Upper lobe of left lung (tissue), 6 donors: Measurements from ENCODE around the gene INTS11. TPM values are rescaled to one million over a fixed set of nuclear protein-coding genes. Genes with fewer than 3 reads are reported as not detected.

Experiments
- ATAC-seq, 2 donors: fragments of 200-7000 bp; cut with Tn5 transposase; one replicate each; pipeline ENCODE4 v1.9.1; 2022; ENCODE audit warnings: mild to moderate bottlenecking in 2 of 2, moderate library complexity in 2 of 2; ENCODE audit not compliant: low FRiP score in 2 of 2
- DNase-seq, 2 donors: peaks; one replicate each; pipeline ENCODE4 v3.0.0-alpha.2; 2019 to 2020
- H3K27ac ChIP-seq, 4 donors: fragments of 200-600 bp; sonication (generic); one replicate each; pipeline ENCODE4 v1.5.1; 2016 to 2019
- H3K27me3 ChIP-seq, 4 donors: fragments of 200-600 bp; sonication (generic); one replicate each; pipeline ENCODE4 v1.5.1; 2017 to 2019
- H3K36me3 ChIP-seq, 4 donors: fragments of 200-600 bp; sonication (generic); one replicate each; pipeline ENCODE4 v1.5.1; 2016 to 2019
- H3K4me1 ChIP-seq, 4 donors: fragments of 200-600 bp; sonication (generic); one replicate each; pipeline ENCODE4 v1.5.1; 2018 to 2019
- H3K4me3 ChIP-seq, 4 donors: fragments of 200-600 bp; sonication (generic); one replicate each; pipeline ENCODE4 v1.5.1; 2017 to 2019; ENCODE audit warnings: mild to moderate bottlenecking in 2 of 4, moderate library complexity in 1 of 4
- H3K9me3 ChIP-seq, 4 donors: fragments of 200-600 bp; sonication (generic); one replicate each; pipeline ENCODE4 v1.5.1; 2018 to 2019
- CTCF ChIP-seq, 6 experiments: fragments of 450-650 bp in 4 of 6; fragments of 200-600 bp in 2 of 6; sonication (generic) in 2 of 6; IDR thresholded peaks; one replicate each; pipeline ENCODE4 v1.5.1; 2016 to 2019; ENCODE audit warnings: antibody characterized with exemption in 6 of 6
- EP300 ChIP-seq, 4 donors: sonication (generic); formaldehyde crosslinking; IDR thresholded peaks; one replicate each; pipeline ENCODE4 v1.5.1; 2017; ENCODE audit warnings: antibody characterized with exemption in 4 of 4, control low read depth in 2 of 4
- POLR2A ChIP-seq, 4 donors: fragments of 450-650 bp; IDR thresholded peaks; one replicate each; pipeline ENCODE4 v1.5.1; 2016 to 2017; ENCODE audit warnings: antibody characterized with exemption in 4 of 4, mild to moderate bottlenecking in 2 of 4
- POLR2AphosphoS5 ChIP-seq, 2 donors: sonication (generic); formaldehyde crosslinking; IDR thresholded peaks; one replicate each; pipeline ENCODE4 v1.5.1; 2017; ENCODE audit warnings: antibody characterized with exemption in 2 of 2
- WGBS, 2 donors: methylation state at CpG; one replicate each; pipeline ENCODE4 v1.1.5; 2017 to 2018; 5-methylcytosine and 5-hydroxymethylcytosine counted together
- total RNA-seq, 6 donors: library from RNA; depleted of rRNA in 4 of 6; stranded (reverse); fragments of >200 nt in 4 of 6; gene quantifications; one replicate each; pipeline versions ENCODE4 v1.1.0 to v1.2.1, GENCODE V29; 2016 to 2021
- donor health status: DM: no; HTN: no; CAD: no; lungs with moderate emphysema.
- donor health status: DM: no; HTN: yes; CAD: no; lungs with severe emphysema.

Gene INTS11
- total RNA-seq, 6 donors from 2014 or later: 71.7 to 267 (median 90.5) TPM

DNA sequence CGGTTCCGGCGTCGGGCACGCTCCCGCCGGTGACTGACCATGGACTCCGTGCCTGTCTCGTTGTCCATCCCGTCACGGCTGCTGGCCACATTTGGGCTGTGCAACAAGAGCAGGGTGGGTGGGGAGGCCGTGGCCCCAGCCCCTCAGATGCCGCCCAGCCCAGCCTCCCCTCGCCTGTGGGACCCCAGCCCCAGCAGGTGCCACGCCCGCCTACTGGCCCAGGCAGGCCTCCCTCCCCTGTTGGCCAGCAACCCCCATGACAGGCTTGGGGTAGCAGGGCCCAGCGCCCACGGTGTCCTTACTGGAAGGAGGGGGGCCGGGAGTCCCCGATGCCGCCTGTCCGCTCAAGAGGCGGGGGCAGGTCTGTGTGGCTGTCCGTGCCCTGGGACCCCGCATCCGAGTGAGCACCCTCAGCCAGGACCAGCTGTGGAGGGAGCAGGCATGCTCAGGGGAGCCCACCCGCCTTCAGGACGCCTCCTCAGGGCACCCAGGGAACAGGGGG, 17.7 kb upstream of the INTS11 start:
- WGBS, 2 donors: 94% methylated on average over 10 to 25 of the region's 28 CpGs
- Histone ChIP-seq H3K27ac (no peak overlapping the region), H3K4me3 (no peak overlapping the region), H3K4me1 (peaks cover 21 to 38% (median 31%) of the 10 kb centered on the region in 4 donors), H3K9me3 (no peaks in the 10 kb centered on the region), H3K36me3 (peaks cover 3 to 49% (median 36%) of the 10 kb centered on the region in 4 donors), H3K27me3 (no peaks in the 10 kb centered on the region)
- peak in 1 of 2 donors; percentile 83 for DNase-seq
- no peak for ATAC-seq
- TF ChIP-seq EP300 (IDR thresholded peaks at IDR 0.05): no peak
- no peak for TF ChIP-seq POLR2AphosphoS5 (IDR thresholded peaks at IDR 0.05)
- no peak for TF ChIP-seq CTCF (IDR thresholded peaks at IDR 0.05)
- TF ChIP-seq POLR2A (IDR thresholded peaks at IDR 0.05): no peak

GRCh38 chr1:1341549-1342021, 17.1 kb upstream of the INTS11 start:
- H3K4me1 ChIP-seq: peaks cover 16 to 33% (median 25%) of the 10 kb centered on the region in 4 donors
- 91 to 95% methylated on average over 17 of the region's 17 CpGs for WGBS, 2 donors

GRCh38 chr1:1340791-1341548, 16.5 kb upstream of the INTS11 start:
- no peak overlapping the region for H3K4me3 ChIP-seq
- H3K4me1 ChIP-seq: peaks cover 10 to 27% (median 19%) of the 10 kb centered on the region in 4 donors
- no peak overlapping the region for H3K27ac ChIP-seq
- no peaks in the 10 kb centered on the region for H3K9me3 ChIP-seq
- H3K27me3 ChIP-seq: no peaks in the 10 kb centered on the region
- DNase-seq (peak in 1 of 2 donors; percentile 47), ATAC-seq (no peak)
- 94 to 96% methylated on average over 35 to 36 of the region's 36 CpGs for WGBS, 2 donors
- TF ChIP-seq CTCF (IDR thresholded peaks at IDR 0.05) (no peak), POLR2AphosphoS5 (IDR thresholded peaks at IDR 0.05) (no peak), EP300 (IDR thresholded peaks at IDR 0.05) (no peak), POLR2A (IDR thresholded peaks at IDR 0.05) (no peak)
- H3K36me3 ChIP-seq: peaks cover 3 to 61% (median 42%) of the 10 kb centered on the region in 4 donors

More at GRCh38 chr1:1341549-1342021, 17.1 kb upstream of the INTS11 start:
- Histone ChIP-seq H3K36me3 (peaks cover 3 to 54% (median 39%) of the 10 kb centered on the region in 4 donors), H3K9me3 (no peaks in the 10 kb centered on the region), H3K27me3 (no peaks in the 10 kb centered on the region), H3K4me3 (no peak overlapping the region), H3K27ac (no peak overlapping the region)
- ATAC-seq (no peak), DNase-seq (peak in 1 of 2 donors; percentile 72)
- no peak for TF ChIP-seq POLR2A (IDR thresholded peaks at IDR 0.05)
- no peak for TF ChIP-seq EP300 (IDR thresholded peaks at IDR 0.05)
- TF ChIP-seq CTCF (IDR thresholded peaks at IDR 0.05): no peak
- no peak for TF ChIP-seq POLR2AphosphoS5 (IDR thresholded peaks at IDR 0.05)

GRCh38 chr1:1340185-1340584, 15.7 kb upstream of the INTS11 start:
- Histone ChIP-seq H3K4me1 (peaks cover 2 to 19% (median 11%) of the 10 kb centered on the region in 4 donors), H3K9me3 (no peaks in the 10 kb centered on the region), H3K27me3 (no peaks in the 10 kb centered on the region), H3K4me3 (no peak overlapping the region), H3K36me3 (peaks cover 3 to 68% (median 44%) of the 10 kb centered on the region in 4 donors), H3K27ac (no peak overlapping the region)
- DNase-seq (peak in 1 of 2 donors; percentile 68), ATAC-seq (no peak)
- TF ChIP-seq CTCF (IDR thresholded peaks at IDR 0.05) (no peak), EP300 (IDR thresholded peaks at IDR 0.05) (no peak), POLR2AphosphoS5 (IDR thresholded peaks at IDR 0.05) (no peak), POLR2A (IDR thresholded peaks at IDR 0.05) (no peak)
- WGBS, 2 donors: 91 to 93% methylated on average over 23 of the region's 23 CpGs
